Endometrium (tissue), 2 donors: ENCODE measurements around the gene PTCHD1.

Source experiments
- FAIRE-seq: peaks from 2 replicates; lab custom pipeline; 2012; peaks lifted over from hg19 to GRCh38; lab: Jason Lieb, UNC
- donor health status: control.
- donor health status: control.

PTCHD1 gene

DNA sequence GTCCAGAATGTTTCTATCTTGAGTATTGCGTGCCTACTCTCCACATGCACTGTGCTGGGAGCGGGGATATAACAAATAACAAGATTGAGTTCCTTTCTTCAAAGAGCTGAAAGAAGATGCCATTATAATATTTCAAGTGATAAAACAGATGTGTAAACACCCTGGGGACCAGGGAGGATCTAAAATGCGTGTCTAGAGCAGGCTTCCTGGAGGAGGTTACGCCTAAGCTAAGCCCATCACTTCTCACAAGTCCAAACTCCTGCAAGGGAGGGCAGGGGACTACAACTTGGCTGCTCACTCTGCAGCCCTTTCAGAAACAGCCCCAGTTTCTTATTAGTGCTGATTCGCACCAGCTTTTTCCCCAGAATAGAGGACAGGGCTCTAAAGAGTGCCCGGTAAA lies 21.5 kb downstream of the PTCHD1 start:
- no peak for FAIRE-seq

DNA sequence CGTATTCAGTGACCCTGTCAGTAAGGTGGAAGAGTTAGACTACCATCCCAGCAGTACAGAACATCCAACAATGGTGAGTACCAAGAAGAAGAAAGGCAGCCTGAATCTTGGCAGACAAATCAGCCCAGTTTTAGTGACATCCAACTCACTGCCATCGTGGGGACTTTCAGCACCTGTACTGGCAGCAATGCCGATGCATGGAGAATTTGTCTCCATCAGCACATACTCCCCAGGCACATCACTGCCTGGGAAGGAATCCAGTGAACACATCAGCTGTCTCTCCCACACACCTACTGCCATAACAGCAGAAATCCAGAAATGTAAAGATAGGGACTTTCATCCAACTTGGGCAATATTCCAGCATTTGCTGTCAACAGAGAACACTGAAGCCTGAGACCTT lies 29.8 kb downstream of the PTCHD1 start:
- no peak for FAIRE-seq

DNA sequence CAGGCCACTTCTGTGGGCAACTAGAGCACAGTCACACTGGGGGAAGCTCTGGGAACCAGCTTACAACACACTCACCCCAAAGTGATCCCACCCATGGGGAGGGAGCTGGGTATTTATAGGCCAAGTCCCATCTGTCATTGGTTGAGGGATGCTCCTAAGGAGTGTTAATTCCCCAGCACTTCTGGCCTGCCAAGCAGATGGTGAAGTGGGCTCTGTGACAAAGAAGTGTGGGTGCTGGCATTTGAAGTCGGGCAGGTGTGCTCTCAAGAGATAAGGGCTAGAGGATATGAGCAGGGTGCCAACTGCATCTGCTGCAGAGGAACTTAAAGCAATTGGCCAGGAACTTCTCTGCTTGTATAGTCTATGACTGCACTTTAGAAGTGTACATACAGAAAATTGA lies 30.9 kb downstream of the PTCHD1 start:
- FAIRE-seq, result no peak

DNA sequence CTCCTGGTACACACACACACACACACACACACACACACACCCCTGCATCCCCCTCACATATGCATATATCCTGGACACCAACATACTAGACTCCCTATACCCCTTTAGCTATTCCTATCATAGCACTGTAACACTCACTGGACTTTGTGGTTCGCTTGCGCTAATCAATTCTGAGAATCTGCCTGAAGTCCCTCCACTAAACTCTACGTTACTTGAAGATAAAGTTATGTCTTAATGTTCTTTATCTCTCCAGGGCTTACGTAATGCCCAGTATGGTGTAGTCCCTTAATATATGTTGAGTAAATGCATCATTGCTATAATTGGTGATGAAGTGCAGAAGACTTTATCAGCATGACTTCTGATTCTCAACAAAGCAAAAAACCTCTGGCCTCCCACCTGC lies 32.3 kb downstream of the PTCHD1 start:
- FAIRE-seq, result no peak

DNA sequence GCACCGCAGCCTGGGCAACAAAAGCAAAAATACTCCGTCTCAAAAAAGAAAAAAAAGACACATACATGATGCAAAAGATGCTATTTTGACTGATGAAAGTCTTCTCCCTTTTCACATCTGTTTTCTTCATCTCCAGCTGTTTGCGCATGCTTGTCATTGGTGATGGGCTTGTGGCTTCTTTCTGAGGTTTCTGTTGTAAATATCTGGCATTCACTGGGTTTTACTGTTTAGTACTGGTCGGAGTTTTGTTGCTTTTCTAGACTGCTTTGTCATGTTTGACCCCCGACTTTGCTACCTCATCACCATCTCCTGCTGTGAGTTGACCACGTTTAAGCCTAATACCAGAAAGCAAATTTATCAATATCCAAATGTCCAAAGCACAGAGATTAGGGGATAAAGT lies 34.4 kb downstream of the PTCHD1 start:
- FAIRE-seq, result no peak

DNA sequence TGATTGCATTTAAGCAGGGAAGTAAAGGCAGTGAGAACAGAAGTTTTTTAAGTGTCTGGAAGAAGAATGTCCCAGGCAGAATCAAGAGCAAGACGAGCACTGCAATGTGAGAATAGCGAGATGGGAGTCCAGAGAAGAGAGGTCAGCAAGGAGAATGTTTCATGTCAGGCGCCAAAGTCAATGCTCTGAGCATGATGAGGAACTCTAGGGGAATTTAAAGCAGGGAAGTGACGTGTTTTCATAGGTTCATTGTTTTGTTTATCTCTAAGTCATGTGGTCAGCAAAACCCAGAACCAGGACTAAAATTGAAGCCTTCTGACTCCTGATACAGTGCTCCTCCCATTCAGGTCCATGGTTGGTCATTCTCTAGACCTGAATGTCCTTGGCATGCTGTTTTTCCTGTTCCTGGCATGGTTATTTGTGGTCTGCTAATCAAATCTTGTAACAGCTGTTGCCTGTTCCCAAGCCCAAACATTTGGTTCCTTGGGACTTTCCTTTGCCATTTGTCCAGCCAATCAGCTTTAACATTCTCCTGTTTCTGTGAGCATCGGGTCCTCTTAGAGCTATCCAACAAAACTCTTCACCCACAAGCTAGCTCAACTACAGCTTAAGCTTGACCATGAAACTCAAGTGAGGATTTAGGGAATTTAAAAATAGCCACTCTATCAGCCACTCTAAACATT lies 37.7 kb downstream of the PTCHD1 start:
- no peak for FAIRE-seq

DNA sequence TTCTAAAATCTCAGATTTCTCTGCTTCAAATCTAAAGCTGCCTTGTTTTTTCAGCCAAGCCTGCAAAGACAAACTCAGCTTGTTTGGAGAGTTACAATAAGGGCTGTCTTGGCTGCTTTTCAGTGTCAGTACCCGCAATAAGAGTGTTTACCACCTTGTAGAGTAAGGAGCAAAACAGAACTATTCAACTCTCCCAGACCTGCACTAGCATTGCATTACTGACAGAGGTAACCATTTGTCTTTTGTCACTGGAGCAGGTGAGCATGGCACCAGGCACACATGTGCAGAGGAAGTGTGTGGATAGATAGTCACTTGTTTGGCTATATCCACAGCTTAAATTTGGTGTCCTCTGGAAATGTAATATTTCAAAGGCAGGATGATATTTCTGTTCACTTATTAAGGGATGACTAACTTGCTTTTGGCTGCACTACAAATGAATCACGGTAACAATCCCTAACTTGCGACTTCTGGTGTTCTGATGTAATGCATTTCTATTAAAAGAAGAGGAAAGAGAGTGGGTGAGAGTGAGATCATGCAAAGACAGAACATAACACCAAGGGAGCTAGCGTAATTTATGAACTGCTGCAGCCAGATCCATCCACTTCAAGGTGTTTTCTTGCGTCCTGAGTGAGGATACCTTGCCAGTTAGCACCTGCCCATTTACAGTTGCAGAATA lies 38.6 kb downstream of the PTCHD1 start:
- FAIRE-seq, result no peak

DNA sequence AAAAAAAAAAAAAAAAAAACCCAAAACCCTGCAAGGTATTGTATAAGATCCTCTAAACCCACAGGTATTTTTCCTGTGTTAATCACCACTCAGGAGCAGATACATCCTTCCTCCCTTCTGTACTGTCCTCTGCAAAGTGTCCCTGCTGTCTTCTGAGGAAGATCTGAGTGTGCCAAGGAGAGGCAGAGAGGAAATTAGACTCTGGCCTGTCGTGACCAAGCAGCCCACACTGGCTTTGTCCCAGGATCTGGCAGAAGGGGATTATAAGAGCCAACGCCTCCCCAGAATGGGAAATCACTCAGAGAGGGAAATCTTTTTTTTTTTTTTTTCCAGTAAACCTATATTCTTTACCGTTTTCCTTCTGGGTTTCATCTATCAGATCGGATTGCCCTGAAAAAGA lies 39.6 kb downstream of the PTCHD1 start:
- FAIRE-seq, result no peak

DNA sequence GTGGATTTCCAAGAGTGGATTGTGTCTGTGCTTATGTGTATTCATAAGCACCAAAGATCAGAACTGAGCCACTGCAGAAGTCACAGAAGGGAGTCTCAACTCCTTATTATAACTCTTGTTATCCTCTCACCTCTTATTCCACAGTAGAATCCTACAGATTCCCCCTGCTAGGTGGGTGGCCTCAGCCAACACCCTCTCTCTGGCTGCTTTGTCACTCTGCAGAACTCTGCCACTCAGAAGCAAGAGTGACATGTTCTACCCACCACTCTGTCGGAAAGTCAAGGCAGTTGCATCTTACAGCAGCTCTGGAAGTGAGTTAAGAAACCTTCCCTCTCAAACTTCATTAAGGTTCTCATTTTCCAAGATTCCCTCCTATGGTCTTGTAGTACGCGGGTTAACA lies 41.9 kb downstream of the PTCHD1 start:
- FAIRE-seq, result no peak

DNA sequence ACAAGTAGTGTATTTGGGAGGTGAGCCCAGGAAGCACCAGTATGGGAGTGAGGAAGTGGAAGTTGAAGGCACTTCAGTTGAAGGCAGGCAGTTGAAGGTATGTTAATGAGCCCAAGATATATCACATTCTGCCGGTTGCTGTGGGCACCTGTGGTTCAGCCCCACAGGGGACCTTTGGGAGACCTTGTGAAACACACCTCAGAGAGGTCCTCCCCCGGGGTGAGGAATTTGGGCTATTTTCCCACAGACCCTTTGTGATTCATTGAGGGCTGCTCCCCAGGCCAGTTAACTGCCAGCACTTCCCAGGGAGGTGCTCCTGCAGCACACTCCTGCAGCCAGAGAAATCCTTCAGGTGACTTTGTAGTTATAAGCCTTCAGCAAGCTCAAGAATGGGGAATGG lies 45.9 kb downstream of the PTCHD1 start:
- no peak for FAIRE-seq

DNA sequence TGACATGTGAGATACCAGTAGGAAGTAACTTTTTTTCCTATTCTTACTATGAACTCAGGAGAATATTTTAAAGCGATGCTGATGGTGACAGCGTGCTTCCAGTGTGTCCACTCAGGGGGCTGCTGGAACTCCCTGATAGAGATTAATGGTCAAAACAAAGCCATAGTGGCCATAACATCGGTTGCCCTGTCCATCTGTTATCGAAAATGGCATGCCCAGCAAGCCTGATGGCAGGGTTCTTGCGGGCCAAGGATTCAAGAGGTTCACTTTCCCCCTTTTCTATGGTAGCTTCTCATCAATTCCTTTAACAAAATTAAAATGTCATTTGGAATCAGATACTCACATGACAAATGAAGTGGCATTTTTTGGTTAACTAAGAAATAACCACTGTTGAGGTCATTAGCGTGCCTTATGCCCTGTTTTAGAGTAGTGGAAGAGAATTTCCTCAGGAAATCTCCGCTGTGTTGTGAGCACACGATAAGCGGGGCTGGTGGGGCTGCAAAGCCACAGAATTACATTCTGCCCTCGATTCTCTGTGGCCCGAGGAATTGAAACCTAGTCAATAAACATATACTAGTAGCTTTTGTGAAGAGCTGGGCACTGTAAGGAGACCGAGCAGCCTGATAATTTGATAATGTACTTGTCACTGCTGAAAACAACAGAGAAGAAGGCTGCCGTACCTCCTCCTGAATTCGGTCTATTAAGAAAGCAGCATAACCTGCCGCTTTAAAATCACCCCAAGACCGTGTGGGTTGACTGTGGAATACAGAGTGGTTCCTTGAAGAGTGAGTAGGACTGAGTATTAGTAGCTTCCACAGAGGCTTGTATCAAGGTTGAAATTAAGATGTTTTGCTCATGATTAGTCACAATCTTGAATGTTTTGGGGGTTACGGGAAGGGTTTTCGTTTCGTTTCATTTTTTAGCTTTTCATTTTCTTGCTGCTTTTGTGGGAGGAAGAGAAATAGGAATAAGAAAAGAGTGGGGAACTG lies 46.7 kb downstream of the PTCHD1 start:
- FAIRE-seq, result no peak

DNA sequence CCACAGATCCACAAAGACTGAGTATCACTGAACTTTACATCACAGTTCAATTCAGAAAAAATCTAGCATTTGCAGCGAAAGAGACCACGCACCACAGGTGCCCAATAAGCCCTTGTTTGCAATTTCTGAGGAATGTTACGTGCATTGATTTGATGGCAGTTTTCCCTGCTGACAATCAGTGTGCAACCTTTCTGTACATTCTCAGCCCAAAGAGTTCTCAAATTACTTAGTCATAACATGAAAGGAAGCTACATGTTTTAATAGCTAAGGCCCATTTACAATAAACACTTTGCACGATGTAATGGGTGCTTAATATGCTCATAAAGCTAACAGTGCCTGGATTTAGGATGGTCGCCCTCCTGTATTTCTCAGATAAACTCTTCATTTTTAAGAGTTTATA lies 47.9 kb downstream of the PTCHD1 start:
- FAIRE-seq, result no peak

DNA sequence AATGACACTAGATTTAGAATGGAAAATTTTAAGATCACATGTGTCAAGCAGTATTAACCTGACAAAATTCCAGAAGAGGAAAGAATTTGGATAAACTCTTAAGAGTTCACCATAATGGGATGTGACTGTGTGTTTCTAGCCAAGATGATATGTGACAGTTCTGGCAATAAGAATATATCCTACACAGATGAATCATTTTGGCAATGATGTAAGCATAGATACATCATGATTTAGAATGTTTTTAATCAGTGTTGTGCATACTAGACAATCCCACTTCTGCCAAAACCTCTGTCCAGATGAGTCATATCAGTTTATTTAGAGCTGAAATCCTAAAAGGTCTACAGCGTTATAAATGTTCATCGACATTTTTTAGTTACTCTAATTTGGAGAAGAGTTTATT lies 48.8 kb downstream of the PTCHD1 start:
- no peak for FAIRE-seq

DNA sequence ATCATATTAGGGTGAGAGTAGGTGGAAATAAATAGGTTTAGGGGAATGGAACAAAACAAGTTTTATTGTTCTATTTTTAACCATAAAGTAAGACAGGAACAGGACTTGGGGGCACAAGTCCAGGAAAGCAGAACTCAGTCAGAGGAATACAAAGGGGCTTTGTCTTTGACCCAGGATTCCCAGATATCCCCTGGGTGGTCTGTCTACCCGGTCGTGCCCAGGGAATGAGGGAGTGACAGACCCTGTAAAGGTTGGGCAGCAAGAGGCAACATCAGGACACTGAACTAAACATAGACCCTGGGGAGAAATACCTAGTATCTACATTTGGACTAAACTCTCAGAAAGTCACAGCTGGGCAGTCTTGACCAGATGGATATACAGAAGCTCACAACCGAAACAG lies 50.6 kb downstream of the PTCHD1 start:
- no peak for FAIRE-seq

DNA sequence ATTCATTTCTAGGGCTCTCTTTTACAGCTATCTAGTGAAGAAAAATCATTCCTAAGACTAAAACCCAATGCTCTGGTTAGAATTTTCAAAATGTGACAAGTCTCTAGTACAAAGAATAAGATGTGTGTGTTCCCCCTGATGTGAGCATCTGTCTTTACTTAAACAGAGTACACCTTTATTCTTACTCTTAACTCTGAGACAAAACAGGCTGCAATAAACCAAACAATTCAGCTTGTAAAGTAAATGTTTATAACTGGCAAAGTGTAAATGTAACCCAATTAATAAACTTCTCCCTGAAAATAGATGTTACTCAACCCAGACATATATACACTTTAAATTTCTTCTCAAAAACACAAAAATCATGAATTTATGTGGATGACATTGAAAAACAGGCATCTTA lies 51.6 kb downstream of the PTCHD1 start:
- no peak for FAIRE-seq

DNA sequence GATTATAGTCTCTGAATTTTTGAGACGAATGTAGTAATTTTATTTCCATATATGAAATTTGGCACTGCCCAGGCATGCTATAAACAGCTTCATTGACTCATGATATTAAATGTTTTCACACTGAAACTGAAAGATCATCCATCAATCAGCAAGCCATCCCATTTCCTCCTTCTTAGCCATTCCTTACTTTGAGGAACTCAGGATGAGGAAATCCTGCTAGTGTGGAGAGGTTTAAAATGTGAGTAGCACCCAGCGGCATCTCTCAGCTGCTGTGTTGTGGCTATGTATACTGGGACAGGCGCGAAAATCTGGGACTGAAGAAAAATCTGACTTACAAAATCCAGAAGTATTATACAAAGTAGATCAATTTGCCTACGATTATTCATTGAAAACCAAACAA lies 52.1 kb downstream of the PTCHD1 start:
- FAIRE-seq, result no peak

DNA sequence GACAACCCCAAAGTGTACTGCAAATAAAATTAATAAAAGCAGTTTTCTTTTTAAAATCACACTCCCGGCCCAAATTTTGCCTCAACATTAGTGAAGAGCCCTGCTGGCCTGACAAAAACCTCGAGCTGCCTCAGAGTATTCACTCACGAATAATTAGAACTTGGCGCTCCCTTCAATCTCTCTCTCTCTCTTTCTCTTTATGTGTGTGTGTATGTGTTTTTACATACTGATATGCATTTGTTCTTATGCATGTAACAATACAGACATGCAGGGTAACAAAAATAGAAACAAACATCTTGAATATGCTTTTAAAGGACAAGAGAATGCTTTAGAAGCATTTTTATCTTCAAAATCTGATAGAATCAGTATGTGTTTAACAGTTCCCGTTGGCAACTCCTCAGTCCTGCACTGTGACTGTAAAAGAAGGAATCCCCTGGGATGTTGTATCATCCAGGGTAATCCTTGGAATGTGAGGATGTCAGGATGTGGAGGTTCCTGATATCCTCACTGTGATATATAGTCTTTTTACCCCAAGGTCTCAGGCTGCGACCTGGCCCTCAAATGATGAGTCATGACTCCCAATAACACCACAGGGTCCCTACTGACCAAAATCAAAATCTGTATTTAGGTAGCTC lies 53.0 kb downstream of the PTCHD1 start:
- FAIRE-seq, result no peak

DNA sequence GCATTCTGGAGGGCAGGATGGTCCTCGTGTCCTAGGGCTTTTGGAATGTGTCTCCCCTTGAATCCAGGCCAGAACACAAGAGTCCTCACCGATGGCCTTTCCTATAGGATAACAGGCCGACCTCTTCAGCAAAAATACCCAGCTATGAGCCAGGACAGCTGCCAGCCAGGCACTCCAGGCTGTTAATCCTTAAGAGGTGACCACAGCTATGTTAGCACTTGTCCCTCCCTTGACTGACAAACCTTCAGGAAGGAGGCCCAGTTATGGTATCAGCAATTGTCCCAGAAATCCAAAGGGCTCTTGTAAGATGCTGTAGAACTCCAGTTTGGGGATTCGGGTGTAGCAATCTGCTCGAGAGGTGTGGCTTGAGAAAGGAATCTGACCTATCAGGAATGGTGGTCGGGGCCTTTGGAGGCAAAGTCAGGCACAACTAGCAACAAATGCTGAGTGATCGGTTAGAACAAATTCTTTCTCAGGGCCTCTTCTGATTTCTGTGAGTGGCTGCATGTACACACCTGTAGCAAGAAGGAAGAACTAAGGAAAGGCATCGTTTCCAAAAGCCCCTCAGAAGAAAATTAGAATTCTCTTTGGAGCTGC lies 54.6 kb downstream of the PTCHD1 start:
- no peak for FAIRE-seq

DNA sequence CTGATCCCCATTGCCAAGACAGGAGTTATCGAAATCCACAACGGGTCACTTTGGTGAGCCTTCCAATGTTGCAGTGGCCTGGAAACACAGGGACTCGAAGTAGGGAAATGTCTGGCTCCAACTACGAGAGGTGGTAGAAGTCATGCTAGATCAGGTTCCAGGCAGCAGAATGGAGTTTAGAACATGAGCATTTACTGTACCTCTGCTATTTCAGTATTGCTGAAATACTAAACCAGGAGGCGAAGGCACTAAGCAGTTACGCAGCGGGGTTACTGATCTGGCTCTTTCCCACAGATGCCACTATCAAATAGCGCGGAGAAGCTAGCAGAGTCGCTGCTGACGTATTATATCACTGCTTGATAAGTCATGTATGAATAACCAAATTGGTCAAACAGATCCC lies 56.3 kb downstream of the PTCHD1 start:
- no peak for FAIRE-seq

DNA sequence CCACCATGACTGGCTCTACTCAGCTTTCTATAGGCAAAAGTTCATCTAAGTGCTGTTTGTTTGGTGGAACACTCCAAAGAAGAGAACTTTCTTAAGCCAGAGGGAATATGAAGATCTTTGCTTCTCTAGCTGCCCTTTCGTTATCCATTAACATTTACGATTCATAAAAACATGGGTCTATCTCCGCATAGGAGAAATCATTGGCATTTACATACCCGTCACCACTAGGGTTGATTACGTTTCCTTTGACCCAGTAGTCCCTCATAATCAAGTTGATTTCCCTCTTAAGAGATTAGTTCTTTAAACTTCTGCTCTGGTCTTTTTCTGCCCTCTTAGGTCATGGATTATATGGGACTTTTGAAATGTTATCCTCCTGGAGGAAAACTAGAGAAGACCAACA lies 57.5 kb downstream of the PTCHD1 start:
- no peak for FAIRE-seq

DNA sequence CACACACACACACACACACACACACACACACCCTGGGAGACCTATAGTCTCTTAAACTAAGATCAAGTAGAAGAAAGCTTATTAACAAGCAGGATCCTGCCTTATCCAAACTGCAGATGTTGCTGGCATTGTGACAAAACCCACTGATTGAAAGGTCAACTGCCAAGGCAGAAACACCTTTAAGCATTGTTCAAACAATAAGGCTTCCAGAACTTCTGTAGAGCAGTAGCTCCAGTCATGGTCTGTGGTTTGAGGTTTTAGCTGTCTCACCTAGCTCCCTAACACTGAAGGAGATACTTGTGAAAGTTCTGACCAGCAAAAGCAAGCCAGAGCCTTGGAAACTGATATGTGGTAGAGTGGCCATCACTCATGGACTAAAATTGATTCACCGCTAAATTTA lies 59.8 kb downstream of the PTCHD1 start:
- FAIRE-seq, result no peak

DNA sequence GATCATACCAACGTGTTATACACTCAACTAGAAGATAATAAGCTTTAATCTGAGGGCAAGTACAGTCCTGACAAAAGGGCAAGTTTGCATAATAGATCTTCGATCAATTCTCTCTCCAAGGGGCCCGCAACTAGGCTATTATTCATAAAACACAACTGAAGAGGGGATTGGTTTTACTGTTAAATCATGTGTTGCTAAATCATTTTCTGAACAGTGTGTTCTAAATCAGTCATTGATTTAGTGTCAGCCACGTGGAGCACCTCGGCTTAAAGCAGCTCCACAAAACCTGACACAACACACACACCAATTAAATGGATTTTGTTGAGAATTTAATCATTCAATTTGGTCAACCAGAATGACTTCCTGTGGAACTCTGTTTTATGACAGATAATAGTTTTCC lies 61.6 kb downstream of the PTCHD1 start:
- FAIRE-seq, result no peak
